Stomach (tissue), 4 donors: ENCODE results near the gene COL1A1.

ENCODE experiments used
- POLR2A ChIP-seq, 4 donors: fragments of 450-650 bp; IDR thresholded peaks; one replicate each; pipeline ENCODE4 v1.6.1; 2016; ENCODE audit warnings: antibody characterized with exemption in 4 of 4, control low read depth in 2 of 4, mild to moderate bottlenecking in 1 of 4, moderate library complexity in 1 of 4
- POLR2AphosphoS5 ChIP-seq, 3 donors: sonication (generic); formaldehyde crosslinking; IDR thresholded peaks; one replicate each; pipeline ENCODE4 v1.6.1; 2016; ENCODE audit warnings: antibody characterized with exemption in 3 of 3
- TF ChIP-seq, protein P1 (sequence below), 7 experiments: fragments of 450-650 bp in 4 of 7; fragments of 200-600 bp in 3 of 7; sonication (generic) in 3 of 7; IDR thresholded peaks; one replicate each; pipeline ENCODE4 v1.5.1; 2016 to 2019; ENCODE audit warnings: antibody characterized with exemption in 7 of 7, control low read depth in 2 of 7, mild to moderate bottlenecking in 1 of 7

DNA sequence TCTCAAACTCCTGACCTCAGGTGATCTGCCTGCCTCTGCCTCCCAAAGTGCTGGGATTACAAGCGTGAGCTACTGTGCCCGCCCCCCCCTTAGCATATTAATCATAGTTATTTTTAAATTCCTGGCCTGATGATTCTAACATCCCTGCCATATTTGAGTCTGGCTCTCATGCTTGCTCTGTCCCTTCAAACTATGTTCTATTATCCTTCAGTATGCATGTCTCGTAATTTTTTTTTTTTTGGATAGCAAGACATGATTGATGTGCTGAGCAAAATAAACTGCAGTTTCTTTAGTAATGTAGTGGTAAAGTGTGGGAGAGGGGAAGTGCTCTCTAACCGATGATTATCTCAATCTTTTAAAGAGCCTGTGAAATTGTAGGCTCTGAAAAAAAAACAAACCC, 38.5 kb upstream of the COL1A1 start:
- TF ChIP-seq, protein P1, sequence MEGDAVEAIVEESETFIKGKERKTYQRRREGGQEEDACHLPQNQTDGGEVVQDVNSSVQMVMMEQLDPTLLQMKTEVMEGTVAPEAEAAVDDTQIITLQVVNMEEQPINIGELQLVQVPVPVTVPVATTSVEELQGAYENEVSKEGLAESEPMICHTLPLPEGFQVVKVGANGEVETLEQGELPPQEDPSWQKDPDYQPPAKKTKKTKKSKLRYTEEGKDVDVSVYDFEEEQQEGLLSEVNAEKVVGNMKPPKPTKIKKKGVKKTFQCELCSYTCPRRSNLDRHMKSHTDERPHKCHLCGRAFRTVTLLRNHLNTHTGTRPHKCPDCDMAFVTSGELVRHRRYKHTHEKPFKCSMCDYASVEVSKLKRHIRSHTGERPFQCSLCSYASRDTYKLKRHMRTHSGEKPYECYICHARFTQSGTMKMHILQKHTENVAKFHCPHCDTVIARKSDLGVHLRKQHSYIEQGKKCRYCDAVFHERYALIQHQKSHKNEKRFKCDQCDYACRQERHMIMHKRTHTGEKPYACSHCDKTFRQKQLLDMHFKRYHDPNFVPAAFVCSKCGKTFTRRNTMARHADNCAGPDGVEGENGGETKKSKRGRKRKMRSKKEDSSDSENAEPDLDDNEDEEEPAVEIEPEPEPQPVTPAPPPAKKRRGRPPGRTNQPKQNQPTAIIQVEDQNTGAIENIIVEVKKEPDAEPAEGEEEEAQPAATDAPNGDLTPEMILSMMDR (IDR thresholded peaks at IDR 0.05), result no peak
- TF ChIP-seq POLR2AphosphoS5 (IDR thresholded peaks at IDR 0.05) (no peak), POLR2A (IDR thresholded peaks at IDR 0.05) (no peak)
